ENCODE results near the gene NPEPPS. TPM values are rescaled to one million over a fixed set of nuclear protein-coding genes. Genes with fewer than 3 reads are reported as not detected.
"Not testable (repeated sequence)": the region's sequence is repeated elsewhere in the genome, so short reads cannot be mapped to it uniquely, and the experiment has no call there.

NPEPPS gene
- total and polyA plus RNA-seq, 8 donors: 109 to 223 (median 166) TPM

DNA sequence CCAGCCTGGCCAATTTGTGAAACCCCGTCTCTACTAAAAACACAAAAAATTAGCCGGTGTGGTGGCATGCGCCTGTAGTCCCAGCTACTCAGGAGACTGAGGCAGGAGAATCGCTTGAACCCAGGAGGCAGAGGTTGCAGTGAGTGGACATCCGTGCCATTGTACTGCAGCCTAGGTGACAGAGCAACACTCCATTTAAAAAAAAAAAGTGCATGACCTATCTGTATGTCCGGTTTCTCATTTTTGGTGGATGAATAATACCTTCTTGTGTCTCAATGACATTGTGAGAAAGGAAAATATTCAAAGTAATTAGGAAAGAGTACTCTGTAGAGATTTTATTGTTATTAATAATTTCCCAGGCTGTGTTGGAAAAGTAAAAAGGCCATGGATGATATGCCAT, 17.6 kb upstream of the NPEPPS start:
- H3K27ac ChIP-seq; H3K4me3 ChIP-seq; H3K27me3 ChIP-seq; ATAC-seq; H3K36me3 ChIP-seq; H3K9me3 ChIP-seq; H3K4me1 ChIP-seq; intact Hi-C loops (cut with DNase I); DNase-seq: not testable (repeated sequence)

- H3K9me3 ChIP-seq; intact Hi-C loops (cut with DNase I); H3K4me3 ChIP-seq; H3K27me3 ChIP-seq; H3K27ac ChIP-seq; H3K36me3 ChIP-seq; DNase-seq; H3K4me1 ChIP-seq: not testable (repeated sequence)
- peak; percentile 75 for ATAC-seq
These were observed 12.0 kb upstream of the NPEPPS start for GRCh38 chr17:47518880-47519279.

GRCh38 chr17:47519365-47519764, 11.5 kb upstream of the NPEPPS start:
- H3K36me3 ChIP-seq; DNase-seq; H3K27ac ChIP-seq; H3K9me3 ChIP-seq; H3K4me1 ChIP-seq; H3K4me3 ChIP-seq; intact Hi-C loops (cut with DNase I); ATAC-seq; H3K27me3 ChIP-seq: not testable (repeated sequence)

- H3K27ac ChIP-seq; H3K27me3 ChIP-seq; H3K4me3 ChIP-seq; H3K36me3 ChIP-seq; ATAC-seq; H3K9me3 ChIP-seq; DNase-seq; intact Hi-C loops (cut with DNase I); H3K4me1 ChIP-seq: not testable (repeated sequence)
These were observed 10.6 kb upstream of the NPEPPS start for GRCh38 chr17:47520279-47520678.

GRCh38 chr17:47521434-47521833, 9.5 kb upstream of the NPEPPS start:
- H3K27ac ChIP-seq; H3K36me3 ChIP-seq; intact Hi-C loops (cut with DNase I); ATAC-seq; H3K4me1 ChIP-seq; H3K9me3 ChIP-seq; H3K27me3 ChIP-seq; H3K4me3 ChIP-seq; DNase-seq: not testable (repeated sequence)

- DNase-seq; H3K9me3 ChIP-seq; H3K27ac ChIP-seq; intact Hi-C loops (cut with DNase I); H3K4me3 ChIP-seq; H3K36me3 ChIP-seq; ATAC-seq; H3K4me1 ChIP-seq; H3K27me3 ChIP-seq: not testable (repeated sequence)
These were observed 8.6 kb upstream of the NPEPPS start for GRCh38 chr17:47522341-47522740.

GRCh38 chr17:47531233-47531820, 419 bp downstream of the NPEPPS start:
- H3K36me3 ChIP-seq; intact Hi-C loops (cut with DNase I); H3K27me3 ChIP-seq; H3K9me3 ChIP-seq: not testable (repeated sequence)
- peak overlapping the region; percentile 81 to 90 for H3K27ac ChIP-seq
- peaks cover 0 to 12% of the 10 kb centered on the region in 2 donors for H3K4me1 ChIP-seq
- DNase-seq: peak in 1 of 4 donors; percentile 80
- ATAC-seq: peak; percentile 45
- peak overlapping the region; percentile 36 to 61 for H3K4me3 ChIP-seq

- H3K4me1 ChIP-seq; H3K4me3 ChIP-seq; H3K9me3 ChIP-seq; intact Hi-C loops (cut with DNase I); H3K27me3 ChIP-seq; ATAC-seq; H3K27ac ChIP-seq; H3K36me3 ChIP-seq; DNase-seq: not testable (repeated sequence)
These were observed 8.2 kb downstream of the NPEPPS start for GRCh38 chr17:47539085-47539484.

DNA sequence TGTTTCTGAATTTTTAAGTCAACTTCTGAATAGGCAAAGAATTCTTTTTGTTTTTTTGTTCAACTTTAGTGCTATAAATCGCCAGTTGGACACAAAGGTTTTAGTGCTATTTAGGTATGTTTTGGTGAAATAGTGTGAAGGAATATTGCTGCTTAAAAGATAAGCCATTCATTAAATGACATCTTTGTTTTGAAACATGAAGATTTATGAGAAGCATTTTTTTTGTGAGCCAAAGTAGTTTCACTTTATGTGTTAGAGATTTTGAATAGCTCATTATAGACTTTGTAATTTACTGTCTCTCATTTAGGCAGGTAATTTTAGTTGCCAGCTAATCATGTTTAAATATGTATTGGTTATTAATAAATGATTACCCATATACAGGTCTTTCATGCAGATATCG, 10.8 kb downstream of the NPEPPS start:
- H3K4me3 ChIP-seq; H3K27me3 ChIP-seq; ATAC-seq; H3K27ac ChIP-seq; intact Hi-C loops (cut with DNase I); H3K4me1 ChIP-seq; DNase-seq; H3K9me3 ChIP-seq; H3K36me3 ChIP-seq: not testable (repeated sequence)

DNA sequence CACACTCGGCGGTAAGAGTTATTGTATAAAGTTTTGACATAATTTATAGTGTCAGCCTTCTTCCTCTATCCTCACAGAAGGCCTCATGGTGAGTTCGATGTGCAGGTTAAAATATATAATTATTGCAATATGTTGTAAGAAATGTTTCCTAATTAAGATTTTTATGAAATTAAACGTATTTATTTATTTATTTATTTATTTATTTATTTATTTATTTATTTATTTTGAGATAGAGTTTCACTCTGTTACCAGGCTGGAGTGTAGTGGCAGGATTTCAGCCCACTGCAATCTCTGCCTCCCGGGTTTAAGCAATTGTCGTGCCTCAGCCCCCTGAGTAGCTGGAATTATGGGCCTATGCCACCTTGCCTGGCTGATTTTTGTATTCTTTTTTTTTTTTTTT, 13.4 kb downstream of the NPEPPS start:
- H3K4me3 ChIP-seq; DNase-seq; H3K4me1 ChIP-seq; H3K27ac ChIP-seq; H3K9me3 ChIP-seq; intact Hi-C loops (cut with DNase I); ATAC-seq; H3K27me3 ChIP-seq: not testable (repeated sequence)
- peaks cover 6 to 24% of the 10 kb centered on the region in 2 donors for H3K36me3 ChIP-seq

- DNase-seq; ATAC-seq; H3K4me1 ChIP-seq; H3K4me3 ChIP-seq; intact Hi-C loops (cut with DNase I); H3K27ac ChIP-seq; H3K9me3 ChIP-seq; H3K27me3 ChIP-seq: not testable (repeated sequence)
- peaks cover 0 to 16% of the 10 kb centered on the region in 2 donors for H3K36me3 ChIP-seq
These were observed 23.8 kb downstream of the NPEPPS start for GRCh38 chr17:47554733-47555132.

DNA sequence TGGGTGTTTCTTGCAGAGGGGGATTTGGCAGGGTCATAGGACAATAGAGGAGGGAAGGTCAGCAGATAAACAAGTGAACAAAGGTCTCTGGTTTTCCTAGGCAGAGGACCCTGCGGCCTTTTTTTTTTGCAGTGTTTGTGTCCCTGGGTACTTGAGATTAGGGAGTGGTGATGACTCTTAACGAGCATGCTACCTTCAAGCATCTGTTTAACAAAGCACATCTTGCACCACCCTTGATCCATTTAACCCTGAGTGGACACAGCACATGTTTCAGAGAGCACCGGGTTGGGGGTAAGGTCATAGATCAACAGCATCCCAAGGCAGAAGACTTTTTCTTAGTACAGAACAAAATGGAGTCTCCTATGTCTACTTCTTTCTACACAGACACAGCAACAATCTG, 25.2 kb downstream of the NPEPPS start:
- H3K36me3 ChIP-seq; H3K4me1 ChIP-seq; H3K27ac ChIP-seq; H3K4me3 ChIP-seq; DNase-seq; intact Hi-C loops (cut with DNase I); H3K27me3 ChIP-seq; H3K9me3 ChIP-seq: not testable (repeated sequence)
- peak; percentile 53 for ATAC-seq

DNA sequence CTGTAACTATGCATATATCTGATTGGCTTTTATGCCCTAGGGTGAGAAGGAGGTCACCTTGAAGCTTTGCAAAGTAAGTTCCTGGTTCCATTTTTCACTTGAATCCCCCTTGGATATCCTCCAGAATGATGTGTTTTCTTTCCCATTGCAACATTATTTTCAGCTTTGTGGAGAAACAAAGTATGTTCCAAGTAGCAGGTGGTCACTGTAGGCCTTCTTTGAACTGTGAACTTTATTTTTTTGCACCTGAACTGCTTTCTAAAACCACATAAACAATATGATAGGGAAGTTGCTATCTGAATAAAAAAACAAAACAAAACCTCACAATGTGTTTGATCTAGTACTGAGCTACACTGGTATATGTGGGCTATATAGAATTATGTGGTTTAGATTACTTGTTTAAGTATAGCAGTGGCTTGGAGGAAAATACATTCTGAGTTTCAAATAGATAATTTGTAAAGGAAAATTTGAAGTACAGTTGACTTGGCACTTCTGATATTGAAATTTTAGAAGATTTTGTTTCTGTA, 29.7 kb downstream of the NPEPPS start:
- H3K4me3 ChIP-seq; DNase-seq; ATAC-seq; H3K27ac ChIP-seq; intact Hi-C loops (cut with DNase I); H3K9me3 ChIP-seq; H3K36me3 ChIP-seq; H3K4me1 ChIP-seq; H3K27me3 ChIP-seq: not testable (repeated sequence)

Measured in left lung (tissue), 10 donors.